ENCODE measurements around the gene DSCAM. TPM values are rescaled to one million over a fixed set of nuclear protein-coding genes. Genes with fewer than 3 reads are reported as not detected.

DSCAM gene
- total RNA-seq, 4 donors from 2014 or later, result 0.19 TPM; not detected in 3

GRCh38 chr21:40471103-40471502 is 375.9 kb downstream of the DSCAM start:
- H3K27ac ChIP-seq, result no peak overlapping the region
- H3K4me1 ChIP-seq, result no peaks in the 10 kb centered on the region
- TF ChIP-seq, protein P1, sequence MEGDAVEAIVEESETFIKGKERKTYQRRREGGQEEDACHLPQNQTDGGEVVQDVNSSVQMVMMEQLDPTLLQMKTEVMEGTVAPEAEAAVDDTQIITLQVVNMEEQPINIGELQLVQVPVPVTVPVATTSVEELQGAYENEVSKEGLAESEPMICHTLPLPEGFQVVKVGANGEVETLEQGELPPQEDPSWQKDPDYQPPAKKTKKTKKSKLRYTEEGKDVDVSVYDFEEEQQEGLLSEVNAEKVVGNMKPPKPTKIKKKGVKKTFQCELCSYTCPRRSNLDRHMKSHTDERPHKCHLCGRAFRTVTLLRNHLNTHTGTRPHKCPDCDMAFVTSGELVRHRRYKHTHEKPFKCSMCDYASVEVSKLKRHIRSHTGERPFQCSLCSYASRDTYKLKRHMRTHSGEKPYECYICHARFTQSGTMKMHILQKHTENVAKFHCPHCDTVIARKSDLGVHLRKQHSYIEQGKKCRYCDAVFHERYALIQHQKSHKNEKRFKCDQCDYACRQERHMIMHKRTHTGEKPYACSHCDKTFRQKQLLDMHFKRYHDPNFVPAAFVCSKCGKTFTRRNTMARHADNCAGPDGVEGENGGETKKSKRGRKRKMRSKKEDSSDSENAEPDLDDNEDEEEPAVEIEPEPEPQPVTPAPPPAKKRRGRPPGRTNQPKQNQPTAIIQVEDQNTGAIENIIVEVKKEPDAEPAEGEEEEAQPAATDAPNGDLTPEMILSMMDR (IDR thresholded peaks at IDR 0.05), result no peak
- TF ChIP-seq POLR2A (IDR thresholded peaks at IDR 0.05), result no peak
- no peaks in the 10 kb centered on the region for H3K36me3 ChIP-seq
- H3K4me3 ChIP-seq, result no peak overlapping the region
- no peaks in the 10 kb centered on the region for H3K27me3 ChIP-seq
- no peaks in the 10 kb centered on the region for H3K9me3 ChIP-seq
- DNase-seq, result no peak

DNA sequence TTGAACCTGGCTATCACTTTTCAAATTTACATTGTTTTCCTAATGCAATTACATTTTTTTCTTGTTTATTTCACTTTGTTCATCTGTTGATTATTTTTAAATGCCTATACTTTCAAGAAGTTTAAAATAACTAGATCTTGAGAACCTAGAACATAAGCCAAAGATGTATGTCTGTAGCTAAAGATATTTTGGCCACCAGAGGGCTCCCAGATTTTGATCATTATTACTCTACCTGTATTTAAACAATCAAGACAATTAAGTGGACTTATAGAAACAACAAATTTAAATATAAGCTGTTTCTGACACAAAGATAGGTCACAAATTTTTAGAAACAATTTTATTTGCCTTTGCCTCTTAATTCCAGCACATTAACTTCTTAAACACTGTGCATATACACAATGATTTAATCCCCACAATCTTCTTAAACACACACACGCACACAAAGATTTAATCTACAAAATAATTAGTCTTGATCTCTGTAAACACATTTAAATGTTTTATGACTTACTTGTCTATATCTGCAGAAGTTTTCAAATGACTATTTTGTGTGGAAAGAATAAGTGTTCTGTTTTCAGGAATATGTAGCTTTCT is 380.0 kb downstream of the DSCAM start:
- no peak for TF ChIP-seq POLR2A (IDR thresholded peaks at IDR 0.05)
- TF ChIP-seq, protein P1 (IDR thresholded peaks at IDR 0.05), result peak in 3 of 6 experiments; percentile 23 to 37 (median 29)
- Histone ChIP-seq H3K9me3 (no peaks in the 10 kb centered on the region), H3K27me3 (no peaks in the 10 kb centered on the region), H3K4me3 (no peak overlapping the region), H3K27ac (no peak overlapping the region), H3K36me3 (no peaks in the 10 kb centered on the region), H3K4me1 (no peaks in the 10 kb centered on the region)
- no peak for DNase-seq

GRCh38 chr21:40465382-40465781 is 381.6 kb downstream of the DSCAM start:
- DNase-seq, result no peak
- Histone ChIP-seq H3K9me3 (no peaks in the 10 kb centered on the region), H3K27ac (no peak overlapping the region), H3K4me1 (no peaks in the 10 kb centered on the region), H3K4me3 (no peak overlapping the region), H3K36me3 (no peaks in the 10 kb centered on the region), H3K27me3 (no peaks in the 10 kb centered on the region)
- TF ChIP-seq POLR2A (IDR thresholded peaks at IDR 0.05), result no peak
- TF ChIP-seq, protein P1 (IDR thresholded peaks at IDR 0.05), result no peak

DNA sequence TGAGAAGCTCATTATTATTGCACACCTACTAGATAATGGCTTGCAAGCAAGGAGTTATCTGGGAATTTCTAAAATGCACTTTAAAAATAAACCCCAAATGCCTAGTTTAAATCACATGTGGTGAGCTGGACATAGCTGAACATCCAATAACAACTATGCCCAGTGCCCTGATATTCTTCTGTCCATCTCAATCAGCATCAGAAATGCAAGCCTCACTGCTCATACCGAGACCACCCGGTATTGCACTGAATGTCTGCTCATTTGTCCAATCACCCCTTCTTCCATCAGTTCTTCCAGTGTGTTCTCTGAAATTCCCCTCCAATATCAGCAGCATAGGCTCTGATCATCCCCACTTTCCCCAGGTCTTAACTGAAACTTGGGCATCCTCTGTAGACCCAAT is 383.8 kb downstream of the DSCAM start:
- no peaks in the 10 kb centered on the region for H3K9me3 ChIP-seq
- no peak for TF ChIP-seq POLR2A (IDR thresholded peaks at IDR 0.05)
- TF ChIP-seq, protein P1 (IDR thresholded peaks at IDR 0.05), result no peak
- H3K27me3 ChIP-seq, result no peaks in the 10 kb centered on the region
- H3K27ac ChIP-seq, result no peak overlapping the region
- DNase-seq, result no peak
- no peaks in the 10 kb centered on the region for H3K4me1 ChIP-seq
- no peaks in the 10 kb centered on the region for H3K36me3 ChIP-seq
- H3K4me3 ChIP-seq, result no peak overlapping the region

GRCh38 chr21:40461008-40461407 is 385.9 kb downstream of the DSCAM start:
- no peaks in the 10 kb centered on the region for H3K27me3 ChIP-seq
- TF ChIP-seq, protein P1 (IDR thresholded peaks at IDR 0.05), result no peak
- no peak for TF ChIP-seq POLR2A (IDR thresholded peaks at IDR 0.05)
- no peak for DNase-seq
- H3K36me3 ChIP-seq, result no peaks in the 10 kb centered on the region
- no peaks in the 10 kb centered on the region for H3K4me1 ChIP-seq
- H3K9me3 ChIP-seq, result no peaks in the 10 kb centered on the region
- H3K4me3 ChIP-seq, result no peak overlapping the region
- no peak overlapping the region for H3K27ac ChIP-seq

DNA sequence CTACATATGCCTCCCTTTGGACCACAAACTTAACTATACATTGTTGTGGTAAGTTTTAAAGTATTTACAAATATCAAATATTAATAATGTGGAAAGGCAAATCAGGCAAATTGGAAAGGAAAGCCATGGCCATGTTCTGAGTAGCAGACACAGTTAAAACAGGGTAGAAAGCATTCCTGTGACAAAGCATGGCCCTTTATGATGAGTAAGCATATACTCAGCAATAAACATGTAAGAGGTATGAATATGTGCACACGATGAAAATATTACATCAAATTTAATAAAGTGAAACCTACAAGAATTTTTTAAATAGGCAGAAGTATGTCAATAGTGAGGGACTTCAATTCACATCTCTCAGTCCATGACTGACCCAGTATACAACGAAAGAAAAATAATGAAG is 389.2 kb downstream of the DSCAM start:
- Histone ChIP-seq H3K4me1 (no peaks in the 10 kb centered on the region), H3K9me3 (no peaks in the 10 kb centered on the region), H3K27me3 (no peaks in the 10 kb centered on the region), H3K27ac (no peak overlapping the region), H3K4me3 (no peak overlapping the region), H3K36me3 (no peaks in the 10 kb centered on the region)
- no peak for TF ChIP-seq POLR2A (IDR thresholded peaks at IDR 0.05)
- TF ChIP-seq, protein P1 (IDR thresholded peaks at IDR 0.05), result no peak
- DNase-seq, result no peak

Measured in Peyer's patch (tissue), 4 donors.